ENCODE measurements around the gene CRYL1. TPM values are rescaled to one million over a fixed set of nuclear protein-coding genes. Genes with fewer than 3 reads are reported as not detected.

The CRYL1 gene
- total and polyA plus RNA-seq, 2 of the 4 experiments (the other 2 are of a cell fraction): 11.7 to 16.4 TPM

GRCh38 chr13:20431080-20431479, 94.6 kb downstream of the CRYL1 start:
- H3K18ac ChIP-seq (ENCODE audit: low read depth, low read length): no peak overlapping the region
- no peak overlapping the region for H2AK9ac ChIP-seq (replicated peaks; ENCODE audit: low read depth, low read length, poor library complexity)
- BruUV-seq (replicated peaks): no TSS peak
- no peak overlapping the region for H3K4me3 ChIP-seq (ENCODE audit: insufficient read depth, low read depth, low read length)
- no peak overlapping the region for H3K4me2 ChIP-seq (ENCODE audit: low read depth, low read length)
- no peak overlapping the region for H2AK5ac ChIP-seq (ENCODE audit: low read depth, low read length)
- ATAC-seq (ENCODE audit: low read depth) (no peak), DNase-seq (no peak)
- H3K23ac ChIP-seq (ENCODE audit: low read depth, low read length): no peak overlapping the region
- no peak overlapping the region for H3K56ac ChIP-seq (ENCODE audit: extremely low read depth, insufficient read depth, low read length)
- H2BK20ac ChIP-seq (ENCODE audit: low read depth, low read length): no peak overlapping the region
- H4K8ac ChIP-seq (ENCODE audit: low read depth in 2 of 2, low read length in 2 of 2): no peak overlapping the region
- dilution Hi-C loops (cut with HindIII; ENCODE audit: low sequenced_read_pairs, unreplicated experiment): no loop called here
- no peak overlapping the region for H2AFZ ChIP-seq (replicated peaks; ENCODE audit: low read length, poor library complexity)
- peaks cover 3% of the 10 kb centered on the region; the same call in 1 of the 2 replicates for H3K27me3 ChIP-seq (ENCODE audit: control insufficient read depth, insufficient read depth, low read length)
- no peaks in the 10 kb centered on the region for H3K9me1 ChIP-seq (ENCODE audit: insufficient read depth, low read length)
- intact Hi-C loops (cut with micrococcal nuclease): no loop called here
- no peak overlapping the region for H2BK5ac ChIP-seq (ENCODE audit: low read depth, low read length, poor library complexity, severe bottlenecking)
- no peak overlapping the region for H4K5ac ChIP-seq (ENCODE audit: low read depth, low read length)
- H4K20me1 ChIP-seq (ENCODE audit: insufficient read depth, low read length): no peaks in the 10 kb centered on the region
- H3K4ac ChIP-seq (ENCODE audit: low read depth, low read length): no peak overlapping the region
- TF ChIP-seq RCOR1 (IDR thresholded peaks at IDR 0.05; ENCODE audit: insufficient replicate concordance, low read length): no peak
- no peak for TF ChIP-seq NFE2L2 (IDR thresholded peaks at IDR 0.05; ENCODE audit: low read depth, low read length)
- TF ChIP-seq ELK1 (IDR thresholded peaks at IDR 0.05; ENCODE audit: borderline replicate concordance, low read depth, low read length): no peak
- no peak for TF ChIP-seq CTCF (conservative IDR thresholded peaks at IDR 0.05; ENCODE audit: low read depth, low read length)
- no peak for TF ChIP-seq USF2 (IDR thresholded peaks at IDR 0.05; ENCODE audit: low read depth, low read length)
- no peak for TF ChIP-seq BHLHE40 (IDR thresholded peaks at IDR 0.05; ENCODE audit: low read depth, low read length)
- no peak for TF ChIP-seq FOS (IDR thresholded peaks at IDR 0.05; ENCODE audit: low read depth, low read length)
- TF ChIP-seq MAFK (IDR thresholded peaks at IDR 0.05; ENCODE audit: low read depth, low read length): no peak
- no peak for TF ChIP-seq SMC3 (IDR thresholded peaks at IDR 0.05; ENCODE audit: low read depth, low read length)
- TF ChIP-seq CHD1 (IDR thresholded peaks at IDR 0.05; ENCODE audit: low read depth, low read length): no peak
- no peak for TF ChIP-seq MXI1 (IDR thresholded peaks at IDR 0.05; ENCODE audit: borderline replicate concordance, low read depth, low read length)
- TF ChIP-seq CEBPB (IDR thresholded peaks at IDR 0.05; ENCODE audit: low read depth, low read length): no peak
- no peak for TF ChIP-seq RAD21 (IDR thresholded peaks at IDR 0.05; ENCODE audit: low read length)
- no peak for TF ChIP-seq RFX5 (IDR thresholded peaks at IDR 0.05; ENCODE audit: low read depth, low read length)
- TF ChIP-seq POLR2A (IDR thresholded peaks at IDR 0.05; ENCODE audit: low read depth, low read length): no peak
- TF ChIP-seq MAZ (IDR thresholded peaks at IDR 0.05; ENCODE audit: borderline replicate concordance, low read depth, low read length): no peak
- in situ Hi-C loops (cut with MboI; ENCODE audit: low sequenced_read_pairs): no loop called here
- H4K91ac ChIP-seq (ENCODE audit: insufficient read depth, low read depth, low read length): no peak overlapping the region
- H3K79me1 ChIP-seq (ENCODE audit: low read depth in 1 of 2, low read length in 2 of 2): no peaks in the 10 kb centered on the region
- ChIA-PET CTCF (no interaction called here), POLR2A (ENCODE audit: unreplicated experiment) (no interaction called here)
- no peak overlapping the region for H3K14ac ChIP-seq (replicated peaks; ENCODE audit: low read depth, low read length)
- H3K36me3 ChIP-seq (ENCODE audit: control insufficient read depth, insufficient read depth, low read length): no peaks in the 10 kb centered on the region
- no peaks in the 10 kb centered on the region for H3K4me1 ChIP-seq (ENCODE audit: control insufficient read depth, insufficient read depth, low read length)
- H3K27ac ChIP-seq (ENCODE audit: insufficient read depth, low read length): no peak overlapping the region
- no peak overlapping the region for H2BK120ac ChIP-seq (ENCODE audit: low read depth, low read length)
- H3K9me3 ChIP-seq (ENCODE audit: control insufficient read depth, insufficient read depth, low read length): no peaks in the 10 kb centered on the region
- no peak overlapping the region for H2BK15ac ChIP-seq (ENCODE audit: low read depth, low read length)
- 93% methylated on average over 11 of the region's 16 CpGs; no CpG with 5 or more reads in 1 of the 2 experiments for WGBS, 2 experiments (ENCODE audit: extremely low coverage in 2 of 2, insufficient read length in 1 of 2)
- no peak overlapping the region for H3K9ac ChIP-seq (ENCODE audit: low read depth, low read length)
